Activated T-helper 1 cell treated with anti-CD3 and anti-CD28 coated beads, Interleukin-12 subunit alpha, Interleukin-12 subunit beta, Interleukin-2, Interleukin-4 antibody, amounts not matched to agents 30 ng/mL and 10 ng/mL and 1 ng/mL, durations not matched to agents 14 hours and 24 hours and 36 hours (primary cell): ENCODE results near the gene NDUFB5. TPM values are rescaled to one million over a fixed set of nuclear protein-coding genes. Genes with fewer than 3 reads are reported as not detected.

Experiments
- DNase-seq: peaks from one replicate; pipeline ENCODE4 v3.0.0; 2021; ENCODE audit warnings: low spot score
- H3K27ac Mint-ChIP-seq: one replicate; pipeline ENCODE4 v1.8.0; 2021; ENCODE audit warnings: mild to moderate bottlenecking, mixed read lengths
- H3K27me3 Mint-ChIP-seq: one replicate; pipeline ENCODE4 v1.8.0; 2022; ENCODE audit warnings: mild to moderate bottlenecking, moderate library complexity, mixed read lengths; ENCODE audit not compliant: insufficient read depth
- H3K36me3 Mint-ChIP-seq: one replicate; pipeline ENCODE4 v1.8.0; 2021; ENCODE audit warnings: low read depth, mixed read lengths
- H3K4me1 Mint-ChIP-seq: one replicate; pipeline ENCODE4 v1.8.0; 2021; ENCODE audit warnings: low read depth, mixed read lengths
- H3K4me3 Mint-ChIP-seq: one replicate; pipeline ENCODE4 v1.8.0; 2021; ENCODE audit warnings: mild to moderate bottlenecking, moderate library complexity, mixed read lengths
- H3K9me3 Mint-ChIP-seq: one replicate; pipeline ENCODE4 v1.8.0; 2021; ENCODE audit warnings: mixed read lengths
- intact Hi-C: fragments of 100-400 bp; cut with micrococcal nuclease; formaldehyde crosslinking; loops from one replicate; pipeline ENCODE4 v1.15.1; 2024
- total RNA-seq: library from RNA; stranded (reverse); gene quantifications from 2 replicates; pipeline ENCODE4 v1.2.3, GENCODE V29; 2022

Gene NDUFB5
- total RNA-seq, 1 donor from 2014 or later: 86.1 TPM

DNA sequence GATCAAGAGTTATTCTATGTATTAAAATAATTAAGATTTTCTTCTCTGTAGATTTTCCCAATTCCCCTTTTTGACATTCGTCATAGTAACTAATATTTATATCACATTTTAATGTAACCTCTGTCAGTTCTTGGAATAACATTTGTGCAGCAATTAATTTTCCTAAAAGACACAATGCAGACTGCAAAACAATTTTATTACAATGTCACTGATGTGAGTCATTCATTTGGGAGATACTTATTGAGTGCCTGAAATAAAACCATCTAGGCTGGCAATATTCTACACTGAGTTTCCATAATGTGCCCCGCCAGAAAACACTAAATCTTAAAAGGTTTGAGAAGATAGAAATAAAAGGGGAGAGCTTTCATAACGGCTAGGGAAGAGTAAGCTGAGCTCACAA lies 41.6 kb downstream of the NDUFB5 start:
- Mint-ChIP-seq H3K9me3 (no peaks in the 10 kb centered on the region), H3K27me3 (peaks cover 4% of the 10 kb centered on the region), H3K4me3 (no peak overlapping the region), H3K36me3 (no peaks in the 10 kb centered on the region), H3K27ac (no peak overlapping the region), H3K4me1 (no peaks in the 10 kb centered on the region)
- intact Hi-C loops: no loop called here
- DNase-seq: no peak

DNA sequence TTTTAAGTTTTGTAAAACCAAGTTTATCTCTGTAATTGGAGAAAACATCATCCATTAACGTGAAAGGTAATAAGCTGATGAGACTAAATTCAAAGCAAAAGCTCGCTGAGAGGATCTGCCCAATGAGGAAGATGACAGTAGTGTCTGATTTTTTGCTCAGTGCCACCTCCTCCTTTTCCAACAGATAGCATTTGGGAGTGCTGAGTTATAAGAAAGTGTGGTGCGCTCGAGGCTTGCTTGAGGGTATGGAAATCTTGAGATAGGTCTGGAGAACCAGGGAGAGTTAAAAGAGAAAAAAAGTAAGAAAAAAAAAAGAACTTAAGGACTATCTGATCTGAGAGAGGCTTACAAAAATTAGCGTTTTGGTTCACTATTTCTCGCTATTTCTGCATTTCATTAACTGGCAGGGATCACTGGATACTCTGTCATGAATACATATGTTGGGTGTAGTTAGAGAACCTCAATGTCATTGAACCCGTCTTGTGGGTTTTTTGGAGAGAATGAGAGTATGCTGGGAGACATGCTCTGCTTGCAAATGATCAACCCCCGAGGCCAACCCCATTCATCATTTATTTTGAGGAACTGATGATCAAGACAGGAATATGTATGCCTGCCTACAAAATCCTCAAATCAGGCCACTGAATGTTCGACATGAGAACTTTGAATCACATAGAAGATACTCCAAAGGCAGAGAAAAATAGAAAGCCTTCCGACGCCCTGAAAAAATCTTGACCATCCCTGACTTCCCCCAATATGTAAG lies 47.3 kb downstream of the NDUFB5 start:
- Mint-ChIP-seq H3K4me1 (peaks cover 27% of the 10 kb centered on the region), H3K4me3 (peak overlapping the region; percentile 80), H3K27me3 (peaks cover 11% of the 10 kb centered on the region), H3K36me3 (peaks cover 2% of the 10 kb centered on the region), H3K9me3 (no peaks in the 10 kb centered on the region), H3K27ac (peak overlapping the region; percentile 72)
- DNase-seq: no peak
- intact Hi-C loops: loop anchor here (1.0 to 10.0 kb wide), 7 partner anchors 43 to 1261 kb away; partner anchors contain the start of genes FXR1, GNB4, PIK3CA and ZNF639

- Mint-ChIP-seq H3K9me3 (no peaks in the 10 kb centered on the region), H3K36me3 (peaks cover 2% of the 10 kb centered on the region), H3K27ac (peak within 1 kb of the TSS; percentile 87), H3K4me3 (peak within 1 kb of the TSS; percentile 93), H3K4me1 (peaks cover 27% of the 10 kb centered on the region), H3K27me3 (peaks cover 11% of the 10 kb centered on the region)
- intact Hi-C loops: loop anchor here (1.0 to 10.0 kb wide), 7 partner anchors 43 to 1260 kb away; partner anchors contain the start of genes FXR1, GNB4, PIK3CA and ZNF639
- DNase-seq: peak; percentile 42
Measured at GRCh38 chr3:179652447-179653095, 48.0 kb downstream of the NDUFB5 start, which contains the start of gene USP13. TSS of gene USP13 (plus strand) at chr3:179653040. CDS start at chr3:179653226, 186 bp downstream.

DNA sequence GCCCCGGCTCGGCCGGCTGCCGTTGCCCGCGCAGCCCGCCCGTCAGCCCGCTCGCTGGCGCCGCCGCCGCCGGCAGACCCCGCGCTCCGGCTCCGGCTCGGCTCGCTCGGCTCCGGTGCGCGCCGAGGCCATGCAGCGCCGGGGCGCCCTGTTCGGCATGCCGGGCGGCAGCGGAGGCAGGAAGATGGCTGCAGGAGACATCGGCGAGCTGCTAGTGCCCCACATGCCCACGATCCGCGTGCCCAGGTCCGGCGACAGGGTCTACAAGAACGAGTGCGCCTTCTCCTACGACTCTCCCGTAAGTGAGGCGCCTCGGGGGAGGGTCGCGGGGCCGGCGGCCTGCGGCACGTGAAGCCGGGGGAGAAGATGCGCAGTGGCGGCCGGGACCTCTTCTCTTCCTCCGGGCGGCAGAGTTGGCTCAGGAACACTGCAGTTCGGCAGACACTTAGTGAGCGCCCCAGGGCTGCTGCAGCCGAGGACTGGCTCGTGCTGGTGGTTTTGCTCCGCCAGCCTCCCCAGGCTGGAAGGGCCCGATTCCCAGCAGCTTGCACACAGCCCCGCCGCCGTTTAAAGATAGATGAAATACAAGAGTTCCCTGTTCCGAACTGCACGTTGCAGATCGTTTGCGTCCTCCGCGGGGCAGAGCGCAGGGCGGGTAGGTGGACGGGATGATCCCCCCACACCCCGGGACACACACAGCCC lies 48.7 kb downstream of the NDUFB5 start:
- peak; percentile 57 for DNase-seq
- Mint-ChIP-seq H3K27ac (peak overlapping the region; percentile 87), H3K4me3 (peak overlapping the region; percentile 93), H3K9me3 (no peaks in the 10 kb centered on the region), H3K27me3 (peaks cover 9% of the 10 kb centered on the region), H3K36me3 (peaks cover 2% of the 10 kb centered on the region), H3K4me1 (peaks cover 27% of the 10 kb centered on the region)
- intact Hi-C loops: loop anchor here (2.0 to 10.0 kb wide), 5 partner anchors 201 to 1260 kb away; partner anchors contain the start of genes FXR1, GNB4, PIK3CA and ZNF639

DNA sequence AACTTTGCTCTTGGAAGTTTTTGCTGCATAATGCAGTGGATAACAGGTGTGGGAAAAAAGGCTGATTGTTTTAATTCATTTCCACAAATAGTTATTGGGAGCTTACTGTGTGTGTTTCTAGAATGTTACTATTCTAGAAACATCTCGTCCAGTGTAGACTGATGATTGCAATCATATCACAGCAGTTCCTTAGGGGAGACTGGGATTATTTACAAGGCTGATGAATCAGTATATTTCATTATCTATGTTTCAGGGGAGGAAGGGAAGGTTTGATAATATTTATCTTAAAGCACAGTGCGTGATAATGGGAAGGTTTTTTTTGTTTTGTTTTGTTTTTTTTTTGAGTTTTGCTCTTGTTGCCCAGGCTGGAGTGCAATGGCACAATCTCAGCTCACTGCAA lies 50.6 kb downstream of the NDUFB5 start:
- Mint-ChIP-seq H3K27me3 (peaks cover 9% of the 10 kb centered on the region), H3K4me3 (peak overlapping the region; percentile 5), H3K9me3 (no peaks in the 10 kb centered on the region), H3K36me3 (peaks cover 2% of the 10 kb centered on the region), H3K4me1 (peaks cover 27% of the 10 kb centered on the region), H3K27ac (peak overlapping the region; percentile 1)
- no peak for DNase-seq
- intact Hi-C loops: loop anchor here (10.0 kb wide), 1 partner anchor 300 kb away; no protein-coding TSS in a partner anchor

- Mint-ChIP-seq H3K27me3 (no peaks in the 10 kb centered on the region), H3K9me3 (no peaks in the 10 kb centered on the region), H3K27ac (no peak overlapping the region), H3K4me3 (no peak overlapping the region), H3K4me1 (peaks cover 13% of the 10 kb centered on the region), H3K36me3 (peaks cover 2% of the 10 kb centered on the region)
- intact Hi-C loops: loop anchor here (10.0 kb wide), 1 partner anchor 296 kb away; no protein-coding TSS in a partner anchor
- no peak for DNase-seq
Measured at GRCh38 chr3:179658606-179659005, 54.0 kb downstream of the NDUFB5 start.

DNA sequence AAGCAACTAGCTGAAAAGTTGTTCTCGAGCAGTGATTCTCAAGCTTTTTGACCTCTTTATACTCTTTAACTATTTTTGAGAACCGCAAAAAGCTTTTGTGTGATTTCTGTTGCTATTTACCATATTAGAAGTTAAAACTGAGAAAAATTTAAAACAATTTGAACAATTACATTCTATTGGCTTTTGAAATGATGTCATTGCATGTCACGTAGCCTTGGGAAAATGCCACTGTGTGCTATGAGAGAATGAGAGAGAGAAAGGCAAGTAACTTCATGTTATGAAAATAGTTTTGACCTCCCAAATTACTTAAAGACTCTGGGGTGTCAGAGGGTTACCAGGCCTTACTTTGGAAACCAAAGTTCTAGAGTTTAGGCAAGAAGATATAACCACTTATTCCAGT lies 56.3 kb downstream of the NDUFB5 start:
- intact Hi-C loops: no loop called here
- Mint-ChIP-seq H3K4me1 (no peaks in the 10 kb centered on the region), H3K27ac (no peak overlapping the region), H3K27me3 (no peaks in the 10 kb centered on the region), H3K4me3 (no peak overlapping the region), H3K9me3 (no peaks in the 10 kb centered on the region), H3K36me3 (no peaks in the 10 kb centered on the region)
- DNase-seq: no peak

- H3K27me3 Mint-ChIP-seq: no peaks in the 10 kb centered on the region
- intact Hi-C loops: no loop called here
- no peaks in the 10 kb centered on the region for H3K36me3 Mint-ChIP-seq
- H3K27ac Mint-ChIP-seq: no peak overlapping the region
- H3K4me3 Mint-ChIP-seq: no peak overlapping the region
- H3K4me1 Mint-ChIP-seq: no peaks in the 10 kb centered on the region
- no peak for DNase-seq
- H3K9me3 Mint-ChIP-seq: no peaks in the 10 kb centered on the region
Measured at GRCh38 chr3:179661777-179662176, 57.2 kb downstream of the NDUFB5 start.

- Mint-ChIP-seq H3K9me3 (no peaks in the 10 kb centered on the region), H3K4me1 (no peaks in the 10 kb centered on the region), H3K27ac (no peak overlapping the region), H3K36me3 (no peaks in the 10 kb centered on the region), H3K27me3 (no peaks in the 10 kb centered on the region), H3K4me3 (no peak overlapping the region)
- no peak for DNase-seq
- intact Hi-C loops: no loop called here
Measured at GRCh38 chr3:179663093-179663492, 58.5 kb downstream of the NDUFB5 start.

DNA sequence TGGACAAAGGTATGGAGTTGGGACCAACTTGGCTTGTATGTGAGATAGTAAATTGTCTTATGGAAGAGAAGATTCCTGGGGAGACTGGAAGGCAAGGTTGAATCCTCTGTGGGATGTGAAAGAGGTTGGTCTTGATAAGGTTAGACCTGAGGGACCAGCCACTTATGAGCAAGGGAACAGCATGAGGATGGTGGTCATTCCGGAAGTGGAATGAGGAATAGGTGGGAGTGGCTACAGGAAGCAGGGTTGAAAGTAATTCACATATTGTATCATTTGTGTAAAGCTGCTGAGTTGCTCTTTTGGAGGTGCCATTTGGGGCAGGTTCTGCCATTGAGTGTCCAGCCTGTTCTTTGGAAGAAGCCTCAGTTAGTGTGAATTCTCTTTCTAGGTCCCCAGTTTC lies 61.4 kb downstream of the NDUFB5 start:
- Mint-ChIP-seq H3K4me3 (no peak overlapping the region), H3K27me3 (no peaks in the 10 kb centered on the region), H3K9me3 (no peaks in the 10 kb centered on the region), H3K4me1 (no peaks in the 10 kb centered on the region), H3K36me3 (no peaks in the 10 kb centered on the region), H3K27ac (no peak overlapping the region)
- no peak for DNase-seq
- intact Hi-C loops: no loop called here

DNA sequence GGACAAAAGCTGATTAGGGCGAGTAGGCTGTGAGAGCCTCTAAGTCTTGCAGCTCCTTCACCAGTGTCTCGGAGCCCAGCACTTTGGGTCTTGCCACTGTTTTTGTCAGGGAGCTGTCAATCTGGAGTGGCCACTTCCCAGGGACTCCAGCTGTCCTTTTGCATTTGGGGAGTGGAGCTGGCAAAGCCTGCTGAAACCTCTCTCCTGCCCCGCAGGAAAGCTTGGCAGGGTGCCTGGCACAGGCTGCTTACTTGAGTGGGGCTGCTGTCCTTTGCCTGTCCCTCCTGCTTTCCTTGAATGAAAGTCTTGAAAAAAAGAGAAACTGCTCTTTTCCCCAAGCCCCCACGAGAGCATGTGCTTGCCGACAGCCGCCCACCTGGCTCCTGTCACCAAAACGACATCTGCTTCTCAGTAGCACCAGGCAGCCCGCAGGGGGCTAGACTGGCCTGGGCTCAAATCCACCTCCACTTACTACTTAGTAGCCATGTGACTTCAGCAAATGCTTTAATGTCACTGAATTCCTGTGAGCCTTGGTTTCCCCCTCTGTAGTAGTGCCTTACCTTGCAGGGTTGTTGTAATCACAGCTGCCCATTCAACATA lies 61.9 kb downstream of the NDUFB5 start:
- no peak overlapping the region for H3K27ac Mint-ChIP-seq
- H3K36me3 Mint-ChIP-seq: no peaks in the 10 kb centered on the region

GRCh38 chr3:179668429-179668828 lies 63.8 kb downstream of the NDUFB5 start:
- H3K27me3 Mint-ChIP-seq: no peaks in the 10 kb centered on the region
- H3K9me3 Mint-ChIP-seq: no peaks in the 10 kb centered on the region
- no peaks in the 10 kb centered on the region for H3K4me1 Mint-ChIP-seq
- intact Hi-C loops: no loop called here
- no peak overlapping the region for H3K4me3 Mint-ChIP-seq
- no peak for DNase-seq
- H3K36me3 Mint-ChIP-seq: no peaks in the 10 kb centered on the region
- H3K27ac Mint-ChIP-seq: no peak overlapping the region

More for the DNA sequence above, 61.9 kb downstream of the NDUFB5 start:
- no peak for DNase-seq
- intact Hi-C loops: no loop called here
- Mint-ChIP-seq H3K9me3 (no peaks in the 10 kb centered on the region), H3K4me3 (no peak overlapping the region), H3K27me3 (no peaks in the 10 kb centered on the region), H3K4me1 (no peaks in the 10 kb centered on the region)
